DMS53 treated with DMSO at 0.1 percent for 48 hours (cell line): ENCODE results near the gene RHOD.
A peak's percentile ranks its signal among the peaks of the same experiment; 100 is the strongest.

Experiments used
- DNase-seq: peaks from one replicate; lab custom pipeline; 2025; ENCODE audit not compliant: unreplicated experiment; lab: John Stamatoyannopoulos, UW

The RHOD gene

GRCh38 chr11:67058506-67058905, 1.9 kb downstream of the RHOD start:
- no peak for DNase-seq

GRCh38 chr11:67059671-67060070, 3.0 kb downstream of the RHOD start:
- no peak for DNase-seq

DNA sequence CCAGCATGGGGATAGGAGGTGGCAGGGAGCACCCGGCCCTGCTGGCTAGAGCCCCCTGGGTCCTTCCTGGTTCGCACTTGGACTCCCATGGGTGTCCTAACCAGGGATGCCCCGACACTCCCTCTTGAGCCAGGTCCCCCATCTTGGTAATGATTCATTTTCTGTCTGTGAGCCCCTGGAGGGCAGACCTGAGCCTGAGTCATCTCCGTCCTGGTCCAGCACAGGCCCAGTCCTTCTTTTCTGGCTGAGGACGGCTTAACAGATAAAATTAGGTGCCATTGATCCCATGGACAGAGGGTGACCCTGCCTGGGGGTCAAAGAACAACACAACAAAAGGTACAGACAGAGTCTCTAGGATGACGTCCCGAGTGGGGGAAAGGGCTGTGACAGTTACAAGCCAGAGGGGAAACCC, 3.5 kb downstream of the RHOD start:
- no peak for DNase-seq

- DNase-seq: peak; percentile 68
These were observed 6.1 kb downstream of the RHOD start for GRCh38 chr11:67062526-67063373.

- DNase-seq: no peak
These were observed 9.7 kb downstream of the RHOD start for GRCh38 chr11:67066333-67066709.

- DNase-seq: peak; percentile 86
These were observed 15.0 kb downstream of the RHOD start for GRCh38 chr11:67071420-67072284.

- DNase-seq: no peak
These were observed 15.6 kb downstream of the RHOD start for GRCh38 chr11:67072295-67072694.

GRCh38 chr11:67073908-67074307, 17.3 kb downstream of the RHOD start:
- DNase-seq: no peak

GRCh38 chr11:67076202-67076601, 19.6 kb downstream of the RHOD start:
- no peak for DNase-seq

DNA sequence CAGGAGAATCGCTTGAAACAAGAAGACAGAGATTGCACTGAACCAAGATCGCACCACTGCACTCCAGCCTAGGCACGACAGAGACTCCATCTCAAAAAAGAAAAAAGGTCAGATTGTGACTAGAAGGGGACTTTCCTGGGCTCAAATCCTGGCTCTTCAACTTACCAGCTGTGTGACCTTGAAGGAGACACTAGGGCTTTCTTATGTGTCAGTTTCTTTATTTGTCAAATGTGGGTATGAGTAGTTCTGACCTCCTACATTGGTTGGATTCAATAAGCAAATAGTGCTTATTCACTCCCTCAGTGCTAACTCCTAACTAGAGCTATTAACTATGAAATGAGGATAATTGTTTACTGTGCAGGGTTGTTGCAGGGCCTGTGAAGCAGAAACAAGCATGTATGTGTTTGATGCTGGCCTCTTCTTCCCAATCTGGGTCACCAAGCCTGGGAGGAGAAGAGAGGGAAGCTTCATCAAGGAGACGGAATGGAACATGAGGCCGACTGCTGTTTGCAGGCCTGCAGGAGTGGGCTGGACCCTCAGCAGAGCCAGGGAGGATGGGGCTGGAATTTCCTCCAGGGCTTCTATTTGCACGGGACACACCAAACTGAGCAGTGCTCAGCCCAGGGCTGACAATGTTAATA, 22.5 kb downstream of the RHOD start:
- DNase-seq: no peak

- DNase-seq: no peak
These were observed 25.6 kb downstream of the RHOD start for GRCh38 chr11:67082071-67082791.

GRCh38 chr11:67083786-67084366, 27.2 kb downstream of the RHOD start:
- DNase-seq: no peak

DNA sequence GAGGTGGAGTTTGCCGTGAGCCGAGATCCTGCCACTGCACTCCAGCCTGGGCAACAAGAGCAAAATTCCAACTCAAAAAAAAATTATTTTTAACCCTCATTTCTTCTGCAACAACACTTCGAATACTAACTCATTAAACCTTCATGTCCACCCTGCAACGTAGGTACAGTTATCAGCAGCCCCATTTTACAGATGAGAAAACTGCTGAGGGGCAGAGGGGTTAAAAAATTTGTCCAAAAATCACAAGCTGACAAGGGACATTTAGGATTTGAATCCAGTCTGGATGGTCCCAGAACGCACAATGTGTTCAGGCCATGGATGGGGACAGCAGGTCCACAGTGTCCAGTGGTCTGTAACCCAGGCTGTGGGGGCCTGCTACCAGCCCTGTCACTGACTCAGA, 29.0 kb downstream of the RHOD start:
- no peak for DNase-seq

DNA sequence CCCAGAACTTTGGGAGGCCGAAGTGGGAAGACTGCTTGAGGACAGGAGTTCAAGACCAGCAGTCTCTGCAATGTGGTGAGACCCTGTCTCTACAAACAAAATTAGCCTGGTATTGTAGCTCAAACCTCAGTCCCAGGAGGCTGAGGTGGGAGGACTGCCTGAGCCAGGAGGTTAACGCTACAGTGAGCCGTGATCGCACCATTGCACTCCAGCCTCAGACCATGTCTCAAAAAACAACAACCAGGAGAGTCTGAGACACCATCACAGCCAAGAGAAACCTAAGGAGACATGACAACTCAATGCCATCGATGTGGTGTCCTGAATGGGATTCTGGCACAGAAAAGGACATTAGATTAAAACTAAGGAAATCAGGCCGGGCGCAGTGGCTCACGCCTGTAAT, 34.1 kb downstream of the RHOD start:
- DNase-seq: no peak

- no peak for DNase-seq
These were observed 38.5 kb downstream of the RHOD start for GRCh38 chr11:67095214-67095507.

- DNase-seq: no peak
These were observed 42.3 kb downstream of the RHOD start for GRCh38 chr11:67098799-67099429.

DNA sequence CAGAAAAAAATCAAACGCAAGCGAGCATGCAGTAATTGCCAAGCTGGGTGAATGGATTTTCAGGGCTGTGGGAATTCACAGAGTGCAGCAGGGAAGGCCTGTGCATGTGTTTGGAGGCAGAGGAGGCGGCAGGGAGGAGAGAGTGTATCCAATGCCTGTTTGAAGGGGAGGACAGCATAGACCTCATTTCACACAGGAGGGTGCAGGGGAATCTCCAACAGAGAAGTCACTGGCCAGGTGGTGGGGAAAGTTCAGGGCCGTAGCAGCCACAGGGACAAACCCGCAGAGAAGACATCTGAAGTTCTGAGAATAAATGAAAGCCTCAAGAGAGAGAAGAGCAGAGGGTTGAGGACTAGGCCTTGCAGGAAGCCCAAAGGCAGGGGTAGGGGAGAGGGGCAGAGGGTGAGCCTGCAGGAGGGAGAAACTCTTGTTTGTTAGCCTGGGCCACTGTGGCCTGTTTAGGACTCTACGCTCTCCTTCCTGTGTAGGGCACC, 43.2 kb downstream of the RHOD start:
- DNase-seq: no peak

DNA sequence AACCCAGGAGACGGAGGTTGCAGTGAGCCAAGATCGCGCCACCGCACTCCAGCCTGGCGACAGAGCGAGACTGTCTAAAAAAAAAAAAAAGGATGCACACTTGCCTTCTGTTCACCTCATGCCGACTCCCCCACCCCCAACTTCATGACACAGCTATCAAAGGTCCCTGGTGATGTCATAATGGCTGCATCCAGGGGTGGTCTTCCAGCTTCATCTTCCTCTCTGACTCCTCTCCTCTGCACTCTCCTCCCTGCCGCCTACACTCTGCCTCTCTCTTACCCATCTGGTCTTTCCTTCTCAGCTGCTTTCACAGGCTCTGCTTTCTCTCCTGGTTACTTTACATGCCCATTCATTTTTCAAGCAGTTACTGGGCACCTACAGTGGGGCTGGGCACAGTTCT, 46.0 kb downstream of the RHOD start:
- no peak for DNase-seq

DNA sequence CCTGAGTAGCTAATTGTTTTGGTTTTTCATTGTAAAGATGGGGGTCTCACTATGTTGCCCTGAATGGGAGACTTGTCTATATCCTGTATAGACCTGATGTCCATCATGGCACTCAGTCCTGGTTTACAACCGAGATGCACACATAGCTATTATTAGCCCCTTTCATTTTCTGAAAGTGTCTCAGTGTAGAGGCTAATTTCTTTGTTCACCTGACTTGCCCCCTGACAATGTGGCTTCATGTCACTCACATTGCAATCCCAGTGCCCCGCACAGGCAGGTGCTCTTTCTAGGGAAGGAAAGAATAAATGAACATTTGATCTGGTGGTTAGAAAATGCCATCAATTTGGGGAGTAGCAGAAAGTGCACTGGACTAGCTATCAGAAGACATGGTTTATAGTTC, 49.3 kb downstream of the RHOD start:
- no peak for DNase-seq

- DNase-seq: no peak
These were observed 54.6 kb downstream of the RHOD start for GRCh38 chr11:67111261-67111660.
